NCI-H774 (cell line): ENCODE results near the gene YTHDC1.

Experiments
- DNase-seq: peaks from one replicate; lab custom pipeline; 2025; lab: John Stamatoyannopoulos, UW

Gene YTHDC1

GRCh38 chr4:68358988-68359387 is 9.1 kb upstream of the YTHDC1 start:
- DNase-seq = no peak

- no peak for DNase-seq
These were observed 2.9 kb upstream of the YTHDC1 start for GRCh38 chr4:68352791-68353190.

DNA sequence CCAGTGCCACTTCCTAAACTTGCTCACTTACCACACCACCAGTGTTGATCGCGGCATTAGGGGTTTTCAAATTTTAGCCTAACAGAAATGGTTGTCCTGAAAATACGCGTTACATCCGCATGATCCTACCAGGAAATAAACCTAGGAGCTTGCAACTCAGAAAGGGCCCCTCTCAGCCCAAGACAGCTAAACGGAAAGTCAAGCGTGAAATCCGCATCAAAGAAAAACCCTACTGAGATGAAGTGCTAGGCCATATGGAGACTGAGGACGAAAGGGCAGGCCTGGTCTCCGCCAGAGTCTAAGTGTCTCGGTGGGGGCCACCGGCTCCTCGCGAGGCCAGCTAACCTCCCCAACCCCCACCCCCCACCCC is 626 bp downstream of the YTHDC1 start:
- DNase-seq = no peak

DNA sequence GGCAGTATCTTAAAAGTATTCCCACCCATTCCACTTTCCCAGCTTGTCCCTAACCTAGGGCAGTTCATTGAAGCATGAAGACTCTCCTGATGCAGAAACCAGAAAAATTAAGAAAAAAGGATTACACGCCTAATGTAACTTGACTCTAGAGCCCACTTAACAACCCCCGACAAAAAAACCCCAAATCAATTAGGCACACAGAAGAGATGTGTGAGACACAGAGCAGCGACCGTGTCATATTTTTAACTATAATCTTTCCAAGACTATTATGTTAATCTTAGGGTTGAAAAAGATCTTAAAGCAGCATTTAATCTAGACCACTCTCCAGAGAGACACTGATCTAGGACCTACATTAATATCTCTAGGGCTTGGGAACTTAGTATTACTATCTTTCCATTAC is 1.3 kb downstream of the YTHDC1 start:
- DNase-seq = no peak

GRCh38 chr4:68347845-68348244 is 2.0 kb downstream of the YTHDC1 start:
- DNase-seq = no peak

GRCh38 chr4:68346461-68346860 is 3.4 kb downstream of the YTHDC1 start:
- DNase-seq = no peak

DNA sequence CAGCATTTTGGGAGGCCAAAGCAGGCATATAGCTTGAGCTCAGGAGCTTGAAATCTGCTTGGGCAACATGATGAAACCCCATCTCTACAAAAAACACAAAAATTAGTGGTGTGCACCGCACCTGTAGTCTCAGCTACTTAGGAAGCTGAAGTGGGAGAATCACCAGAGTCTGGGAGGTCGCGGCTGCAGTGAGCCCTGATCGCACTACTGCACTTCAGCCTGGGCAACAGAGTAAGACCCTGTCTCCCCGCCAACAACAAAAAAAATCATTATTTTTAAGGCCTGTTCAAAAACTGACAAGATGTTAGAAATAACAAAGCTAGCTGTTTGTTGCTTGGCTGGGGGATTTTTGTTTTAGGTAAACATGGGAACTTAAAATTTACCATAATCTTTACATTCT is 5.1 kb downstream of the YTHDC1 start:
- no peak for DNase-seq

- DNase-seq = no peak
These were observed 5.8 kb downstream of the YTHDC1 start for GRCh38 chr4:68344049-68344448.

DNA sequence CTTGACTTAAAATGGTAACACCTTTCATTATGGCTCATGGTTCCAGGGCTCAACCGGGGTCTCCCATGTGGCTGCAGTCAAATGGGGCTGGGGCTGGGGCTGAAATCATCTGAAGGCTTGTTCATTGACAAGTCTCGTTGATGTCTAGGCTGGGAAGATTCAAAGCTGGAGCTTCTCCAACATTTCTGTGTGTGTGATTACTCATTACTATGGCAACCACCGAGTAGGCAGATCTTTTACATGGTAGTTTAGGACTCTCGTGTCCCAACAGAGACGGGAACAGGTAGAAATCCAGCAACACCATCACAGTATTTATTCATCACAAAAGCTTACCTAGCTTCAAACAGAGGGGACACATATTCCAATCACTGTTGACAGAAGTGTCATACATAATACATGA is 7.8 kb downstream of the YTHDC1 start:
- DNase-seq = no peak

DNA sequence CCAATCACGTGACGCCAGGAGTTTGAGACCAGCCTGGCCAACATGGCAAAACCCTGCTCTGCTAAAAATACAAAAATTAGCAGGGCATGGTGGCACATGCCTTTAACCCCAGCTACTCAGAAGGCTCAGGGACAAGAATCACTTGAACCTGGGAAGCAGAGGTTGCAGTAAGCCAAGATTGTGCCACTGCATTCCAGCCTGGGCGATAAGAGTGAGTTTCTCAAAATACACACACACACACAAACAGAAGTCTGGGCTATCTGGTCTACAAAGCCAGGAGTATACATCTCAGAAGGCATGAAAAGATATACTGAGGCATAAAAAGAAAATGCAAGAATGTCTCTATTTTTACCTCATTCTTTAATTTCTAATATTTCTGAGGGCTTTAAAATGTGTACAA is 11.3 kb downstream of the YTHDC1 start:
- DNase-seq = no peak

- no peak for DNase-seq
These were observed 12.4 kb downstream of the YTHDC1 start for GRCh38 chr4:68337522-68337921.

DNA sequence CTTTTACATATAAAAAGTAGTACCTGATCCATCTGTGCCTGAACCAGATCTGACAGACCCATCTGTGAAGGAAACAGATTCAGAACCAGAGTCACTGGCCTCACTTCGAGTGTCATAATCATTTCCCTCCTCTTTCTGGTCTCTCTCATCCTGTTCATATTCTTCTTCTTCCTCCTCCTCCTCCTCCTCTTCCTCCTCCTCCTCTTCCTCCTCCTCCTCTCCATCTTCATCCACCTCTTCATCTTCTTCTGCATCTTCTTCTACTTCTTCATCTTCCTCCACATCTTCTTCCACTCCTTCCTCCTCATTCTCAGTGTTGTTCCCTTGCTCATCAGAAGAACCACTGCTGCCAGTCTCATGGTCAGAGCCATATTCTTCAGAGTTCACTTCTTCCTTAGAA is 12.9 kb downstream of the YTHDC1 start:
- DNase-seq = no peak

DNA sequence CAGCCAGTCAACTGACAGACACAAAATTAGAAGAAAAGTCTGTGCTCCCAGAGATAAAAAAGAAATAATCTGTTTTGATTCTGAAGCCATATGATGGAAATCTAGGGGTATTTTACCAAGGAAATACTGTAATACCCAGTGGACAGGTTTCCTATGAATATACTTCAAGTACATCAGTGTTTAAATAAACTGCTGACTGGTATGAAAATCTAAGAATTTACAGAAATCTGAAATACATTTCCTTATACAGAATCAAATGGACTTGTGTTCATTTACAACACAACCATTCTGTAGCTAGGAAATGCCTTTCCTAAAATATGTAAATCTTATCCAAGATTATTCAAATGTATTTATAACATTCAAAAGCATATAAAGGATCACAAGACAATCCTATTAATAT is 13.4 kb downstream of the YTHDC1 start:
- no peak for DNase-seq

GRCh38 chr4:68326141-68326540 is 23.7 kb downstream of the YTHDC1 start:
- DNase-seq = no peak

GRCh38 chr4:68324519-68325262 is 25.2 kb downstream of the YTHDC1 start:
- DNase-seq = no peak

DNA sequence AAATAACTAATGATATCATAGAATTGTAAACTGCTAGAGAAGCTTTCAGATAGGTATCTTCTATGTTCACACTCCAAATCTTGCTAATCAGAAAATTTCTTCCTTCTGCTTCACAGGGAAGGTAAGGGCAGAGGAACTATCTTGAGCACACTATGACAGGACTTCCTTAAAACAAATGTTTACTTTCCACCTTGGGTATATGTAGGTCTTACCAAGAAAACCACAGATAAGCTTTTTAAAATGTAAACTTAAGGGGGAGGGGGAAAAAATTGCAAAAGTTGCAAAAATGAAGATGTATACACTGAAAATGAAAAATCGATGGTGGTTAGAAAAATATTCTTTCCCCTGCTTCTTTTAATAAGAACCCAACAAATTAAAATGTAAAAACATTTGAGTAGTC is 30.9 kb downstream of the YTHDC1 start:
- DNase-seq = no peak

DNA sequence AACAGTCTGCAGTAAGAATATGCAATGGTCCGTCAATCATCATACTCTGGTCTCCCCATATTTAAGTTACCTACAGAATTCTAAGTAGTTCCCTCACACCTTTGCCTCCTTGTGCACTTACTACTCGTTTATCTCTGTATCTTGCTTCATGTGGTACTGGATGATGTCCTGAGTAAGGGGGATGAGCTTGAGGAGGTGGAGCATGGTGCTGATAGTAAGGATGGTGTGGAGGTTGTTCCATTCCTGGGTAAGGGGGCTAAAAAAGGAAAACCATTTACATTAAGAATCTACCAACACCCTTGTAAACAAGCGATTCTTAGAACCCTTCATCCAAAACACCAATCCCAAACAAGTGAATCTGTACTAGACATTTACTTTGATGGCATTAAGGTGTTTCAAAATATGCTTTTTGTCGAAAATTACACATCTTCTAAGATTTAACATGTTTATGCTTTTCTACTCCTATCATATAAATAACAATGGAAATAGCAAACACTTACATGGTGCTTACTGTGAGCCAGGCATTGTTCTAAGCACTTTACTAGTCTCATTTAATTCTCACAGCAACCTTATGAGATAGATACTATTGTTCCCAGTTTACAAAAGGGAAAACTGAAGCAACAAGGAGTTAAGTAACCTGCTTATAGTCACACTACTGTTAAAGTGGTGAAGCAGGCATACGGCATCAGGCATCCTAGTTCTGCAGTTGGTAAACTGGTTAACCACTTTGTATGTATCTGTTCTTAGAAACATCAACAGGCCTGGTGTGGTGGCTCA is 33.5 kb downstream of the YTHDC1 start:
- no peak for DNase-seq

DNA sequence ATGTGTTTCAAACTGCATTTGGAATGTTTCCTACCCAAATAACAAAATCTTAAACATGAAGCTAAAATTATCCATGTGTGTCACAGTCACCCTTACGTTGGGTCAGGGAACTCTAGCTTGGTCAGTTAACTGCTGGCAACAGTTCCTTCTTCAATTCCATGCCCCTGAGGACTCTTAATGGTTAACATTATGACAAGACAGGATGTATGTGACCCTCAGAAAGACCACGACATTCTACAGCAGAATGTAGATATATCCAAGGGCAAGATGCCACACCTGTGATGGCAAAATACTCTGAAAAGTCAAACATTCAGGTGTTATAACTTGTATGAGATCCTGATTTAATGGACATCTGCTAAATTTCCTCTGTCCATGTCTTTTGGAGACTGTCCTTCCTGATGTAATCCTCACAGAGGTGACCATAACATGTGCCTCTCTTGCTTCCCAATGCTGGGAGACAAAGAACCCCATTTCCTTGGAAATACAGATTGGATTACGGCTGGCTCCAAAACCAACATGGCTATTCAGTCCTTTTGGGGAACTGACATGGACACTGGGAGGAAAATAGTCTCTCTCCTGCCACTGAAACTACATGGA is 39.1 kb downstream of the YTHDC1 start:
- no peak for DNase-seq

GRCh38 chr4:68304731-68305130 is 45.2 kb downstream of the YTHDC1 start:
- DNase-seq = no peak

GRCh38 chr4:68299492-68300457 is 50.1 kb downstream of the YTHDC1 start:
- DNase-seq = no peak

- DNase-seq = no peak
These were observed 52.8 kb downstream of the YTHDC1 start for GRCh38 chr4:68297137-68297536.

DNA sequence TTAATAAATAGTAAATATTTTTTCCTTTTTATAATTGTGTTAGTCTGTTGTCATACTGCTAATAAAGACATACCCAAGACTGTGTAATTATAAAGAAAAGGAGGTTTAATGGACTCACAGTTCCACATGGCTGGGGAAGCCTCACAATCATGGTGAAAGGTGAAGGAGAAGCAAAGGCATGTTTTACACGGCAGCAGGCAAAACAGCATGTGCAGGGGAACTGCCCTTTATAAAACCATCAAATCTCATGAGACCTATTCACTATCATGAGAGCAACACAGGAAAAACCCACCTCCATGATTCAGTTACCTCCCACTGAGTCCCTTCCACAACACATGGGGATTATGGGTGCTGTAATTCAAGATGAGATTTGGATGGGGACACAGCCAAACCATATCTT is 58.6 kb downstream of the YTHDC1 start:
- DNase-seq = no peak
